RWPE2 (cell line): Measurements from ENCODE around the gene WWTR1.

Source experiments
- ATAC-seq: fragments of 200-7000 bp; cut with Tn5 transposase; 3 replicates; pipeline ENCODE4 v1.9.1; 2021; ENCODE audit warnings: low read depth
- DNase-seq: peaks from one replicate; pipeline ENCODE4 v3.0.0-alpha.2; 2020; ENCODE audit warnings: low spot score
- H3K27ac ChIP-seq: fragments of 450-650 bp; 2 replicates; pipeline ENCODE4 v1.5.1; 2017; ENCODE audit warnings: mild to moderate bottlenecking; ENCODE audit not compliant: poor library complexity, severe bottlenecking
- H3K27me3 ChIP-seq: fragments of 250-450 bp; sonication (Bioruptor Pico); 2 replicates; pipeline ENCODE4 v1.5.1; 2021; ENCODE audit warnings: mild to moderate bottlenecking, moderate library complexity; ENCODE audit not compliant: insufficient read depth, poor library complexity, severe bottlenecking
- H3K36me3 ChIP-seq: fragments of 250-450 bp; sonication (Bioruptor Pico); 2 replicates; pipeline ENCODE4 v1.5.1; 2020; ENCODE audit warnings: low read depth, mild to moderate bottlenecking, moderate library complexity
- H3K4me1 ChIP-seq: fragments of 250-450 bp; sonication (Bioruptor Pico); 2 replicates; pipeline ENCODE4 v1.5.1; 2021; ENCODE audit warnings: mild to moderate bottlenecking, moderate library complexity; ENCODE audit not compliant: insufficient read depth, poor library complexity, severe bottlenecking
- H3K4me3 ChIP-seq: fragments of 250-450 bp; sonication (Bioruptor Pico); 2 replicates; pipeline ENCODE4 v1.5.1; 2021; ENCODE audit warnings: mild to moderate bottlenecking, moderate library complexity; ENCODE audit not compliant: severe bottlenecking
- H3K9me3 ChIP-seq: fragments of 250-450 bp; sonication (Bioruptor Pico); 2 replicates; pipeline ENCODE4 v1.5.1; 2021; ENCODE audit warnings: mild to moderate bottlenecking, moderate library complexity; ENCODE audit not compliant: severe bottlenecking
- TF ChIP-seq, protein P1 (sequence below): fragments of 450-650 bp; IDR thresholded peaks from one replicate; pipeline ENCODE4 v1.5.1; 2017; ENCODE audit warnings: mild to moderate bottlenecking, moderate library complexity; ENCODE audit not compliant: poor library complexity, severe bottlenecking

WWTR1 gene

DNA sequence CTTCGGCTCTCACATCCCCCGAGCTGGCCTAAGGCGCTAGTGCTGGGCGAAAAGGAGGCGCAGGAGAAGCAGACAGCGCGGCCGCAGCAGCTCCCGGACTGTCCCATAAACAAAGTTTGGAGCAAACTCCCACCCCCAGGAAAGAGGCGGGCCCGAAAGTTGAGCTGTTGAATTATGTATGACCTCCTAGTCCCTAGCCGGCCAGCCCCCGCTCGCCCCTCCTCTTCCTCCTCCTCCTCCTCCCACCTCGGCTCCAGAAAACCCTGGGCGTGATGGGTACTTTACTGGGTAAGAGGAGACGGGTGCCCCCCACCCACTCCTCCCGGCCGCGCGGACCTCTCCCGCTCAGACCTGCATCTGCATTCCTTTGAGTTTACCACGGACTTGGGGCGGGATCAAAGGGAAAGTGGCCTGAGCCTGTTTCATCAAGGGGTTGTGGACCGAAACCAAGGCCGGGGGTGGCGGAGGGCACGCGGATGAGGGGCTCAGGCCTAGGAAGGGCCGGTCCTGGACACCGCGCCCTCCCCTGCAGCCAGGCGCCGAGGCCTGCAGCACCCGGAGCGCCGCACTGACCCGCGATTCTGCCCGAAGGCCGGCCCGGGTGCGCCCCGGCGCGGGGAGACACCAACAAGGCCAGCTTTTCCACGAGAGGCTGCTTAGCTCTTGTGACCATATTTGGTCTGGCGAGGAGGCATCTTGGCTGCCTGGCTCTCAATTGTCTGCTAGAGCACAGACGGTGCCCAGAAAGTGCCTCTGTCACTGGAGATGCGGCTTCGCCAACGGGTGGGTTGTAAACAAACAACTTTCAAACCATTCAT lies at the start of gene WWTR1:
Gene WWTR1 (minus strand): TSS at position 100 of the 818 bp plus-strand sequence. CDS start 719 bp downstream, outside the sequence.
- peak within 1 kb of the TSS; percentile 68 for H3K4me3 ChIP-seq
- ATAC-seq (peak; percentile 82), DNase-seq (peak; percentile 95)
- peaks cover 33% of the 10 kb centered on the region for H3K4me1 ChIP-seq
- peaks cover 31% of the 10 kb centered on the region for H3K36me3 ChIP-seq
- no peaks in the 10 kb centered on the region for H3K27me3 ChIP-seq
- TF ChIP-seq, protein P1, sequence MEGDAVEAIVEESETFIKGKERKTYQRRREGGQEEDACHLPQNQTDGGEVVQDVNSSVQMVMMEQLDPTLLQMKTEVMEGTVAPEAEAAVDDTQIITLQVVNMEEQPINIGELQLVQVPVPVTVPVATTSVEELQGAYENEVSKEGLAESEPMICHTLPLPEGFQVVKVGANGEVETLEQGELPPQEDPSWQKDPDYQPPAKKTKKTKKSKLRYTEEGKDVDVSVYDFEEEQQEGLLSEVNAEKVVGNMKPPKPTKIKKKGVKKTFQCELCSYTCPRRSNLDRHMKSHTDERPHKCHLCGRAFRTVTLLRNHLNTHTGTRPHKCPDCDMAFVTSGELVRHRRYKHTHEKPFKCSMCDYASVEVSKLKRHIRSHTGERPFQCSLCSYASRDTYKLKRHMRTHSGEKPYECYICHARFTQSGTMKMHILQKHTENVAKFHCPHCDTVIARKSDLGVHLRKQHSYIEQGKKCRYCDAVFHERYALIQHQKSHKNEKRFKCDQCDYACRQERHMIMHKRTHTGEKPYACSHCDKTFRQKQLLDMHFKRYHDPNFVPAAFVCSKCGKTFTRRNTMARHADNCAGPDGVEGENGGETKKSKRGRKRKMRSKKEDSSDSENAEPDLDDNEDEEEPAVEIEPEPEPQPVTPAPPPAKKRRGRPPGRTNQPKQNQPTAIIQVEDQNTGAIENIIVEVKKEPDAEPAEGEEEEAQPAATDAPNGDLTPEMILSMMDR: peak; percentile 36
- no peaks in the 10 kb centered on the region for H3K9me3 ChIP-seq
- H3K27ac ChIP-seq: peak within 1 kb of the TSS; percentile 87

DNA sequence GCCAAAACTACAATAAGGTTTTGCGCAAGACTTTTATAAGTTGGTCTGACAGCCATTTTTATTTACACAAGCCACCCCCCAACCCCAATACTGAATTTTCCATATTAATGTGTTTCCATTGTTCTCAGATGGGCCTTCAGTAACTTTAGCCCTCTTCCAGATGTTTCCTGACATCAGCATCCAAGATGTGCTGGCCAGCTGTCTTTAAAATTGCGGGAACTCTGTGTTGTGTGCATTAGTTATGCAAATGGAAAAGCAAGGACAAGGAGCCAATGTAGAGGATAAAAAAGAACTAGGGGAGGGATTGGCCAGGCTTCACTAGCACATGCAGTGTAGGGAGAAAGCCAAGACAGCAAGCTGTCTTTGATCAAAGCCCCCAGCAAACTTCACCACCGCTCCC lies 49.1 kb upstream of the WWTR1 start:
- no peaks in the 10 kb centered on the region for H3K36me3 ChIP-seq
- DNase-seq (no peak), ATAC-seq (no peak)
- H3K9me3 ChIP-seq: no peaks in the 10 kb centered on the region
- H3K27me3 ChIP-seq: no peaks in the 10 kb centered on the region
- no peak overlapping the region for H3K4me3 ChIP-seq
- no peak overlapping the region for H3K27ac ChIP-seq
- TF ChIP-seq, protein P1: no peak
- H3K4me1 ChIP-seq: no peaks in the 10 kb centered on the region

DNA sequence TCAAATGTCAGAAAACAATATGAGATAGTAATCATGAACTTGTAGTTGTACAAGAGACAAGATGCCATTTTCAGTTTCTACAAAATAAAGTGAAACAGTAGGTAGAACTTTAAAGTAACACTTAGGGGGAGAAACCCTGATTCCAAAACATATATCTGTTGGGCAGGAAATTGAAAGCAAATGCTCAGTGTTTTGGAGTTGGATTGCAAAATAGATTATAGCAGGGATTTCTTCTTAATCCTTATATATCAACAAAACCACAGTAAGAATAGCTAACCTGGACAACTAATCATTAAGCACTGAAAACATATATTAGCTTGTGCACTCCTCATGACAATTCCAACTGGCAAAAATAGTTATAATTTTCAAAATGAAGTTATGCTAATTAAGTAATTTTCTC lies 47.6 kb upstream of the WWTR1 start:
- TF ChIP-seq, protein P1: no peak
- no peaks in the 10 kb centered on the region for H3K9me3 ChIP-seq
- no peaks in the 10 kb centered on the region for H3K36me3 ChIP-seq
- H3K27ac ChIP-seq: no peak overlapping the region
- H3K4me1 ChIP-seq: no peaks in the 10 kb centered on the region
- DNase-seq (no peak), ATAC-seq (no peak)
- no peak overlapping the region for H3K4me3 ChIP-seq
- H3K27me3 ChIP-seq: no peaks in the 10 kb centered on the region

DNA sequence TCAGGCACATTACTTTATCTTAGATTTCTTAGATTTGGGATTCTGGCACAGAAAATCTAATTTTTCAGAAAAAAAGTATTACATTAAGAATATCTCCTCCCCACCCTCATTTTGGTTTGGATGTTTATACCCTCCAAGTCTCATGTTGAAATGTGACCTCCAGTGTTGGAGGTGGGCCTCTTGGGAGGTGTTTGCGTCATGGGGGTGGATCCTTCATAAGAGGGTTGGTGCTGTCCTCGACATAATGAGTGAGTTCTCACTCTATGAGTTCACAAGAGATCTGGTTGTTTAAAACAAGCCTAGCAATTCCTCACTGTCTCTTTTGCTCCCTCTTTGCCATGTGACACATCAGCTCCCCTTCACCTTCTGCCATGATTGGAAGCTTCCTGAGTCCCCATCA lies 45.6 kb upstream of the WWTR1 start:
- Histone ChIP-seq H3K4me3 (no peak overlapping the region), H3K27me3 (no peaks in the 10 kb centered on the region), H3K9me3 (peaks cover 2% of the 10 kb centered on the region), H3K36me3 (no peaks in the 10 kb centered on the region), H3K4me1 (no peaks in the 10 kb centered on the region), H3K27ac (no peak overlapping the region)
- DNase-seq (no peak), ATAC-seq (no peak)
- TF ChIP-seq, protein P1: no peak
